HG03521 (cell line): Measurements from ENCODE around the gene DOCK8.
"Not testable (repeated sequence)": the region's sequence is repeated elsewhere in the genome, so short reads cannot be mapped to it uniquely, and the experiment has no call there.

ENCODE experiments used
- ATAC-seq: cut with Tn5 transposase; IDR thresholded peaks from one replicate; pipeline ENCODE4 v1.9.1; 2021; ENCODE audit warnings: mild to moderate bottlenecking, moderate library complexity; ENCODE audit not compliant: unreplicated experiment

The DOCK8 gene

DNA sequence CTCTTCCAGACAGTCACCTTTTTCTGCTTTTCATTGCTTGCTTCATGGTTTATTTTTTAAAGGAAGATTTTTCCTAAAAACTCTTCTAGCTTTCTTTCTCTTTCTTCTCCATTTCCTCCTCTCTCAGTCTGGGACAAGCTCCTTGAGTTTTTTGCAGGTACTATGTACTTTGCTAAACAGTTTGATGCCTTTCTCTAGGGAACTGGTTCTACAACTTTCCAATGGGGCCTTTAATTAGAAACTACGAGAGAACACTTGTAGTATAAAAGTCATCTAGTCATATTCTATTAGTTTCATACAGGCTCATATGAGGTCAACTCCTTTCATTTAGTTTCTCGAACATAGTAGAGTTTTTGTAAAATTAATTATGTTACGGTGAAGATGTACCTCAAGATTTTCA is 189.6 kb downstream of the DOCK8 start:
- ATAC-seq: no peak

DNA sequence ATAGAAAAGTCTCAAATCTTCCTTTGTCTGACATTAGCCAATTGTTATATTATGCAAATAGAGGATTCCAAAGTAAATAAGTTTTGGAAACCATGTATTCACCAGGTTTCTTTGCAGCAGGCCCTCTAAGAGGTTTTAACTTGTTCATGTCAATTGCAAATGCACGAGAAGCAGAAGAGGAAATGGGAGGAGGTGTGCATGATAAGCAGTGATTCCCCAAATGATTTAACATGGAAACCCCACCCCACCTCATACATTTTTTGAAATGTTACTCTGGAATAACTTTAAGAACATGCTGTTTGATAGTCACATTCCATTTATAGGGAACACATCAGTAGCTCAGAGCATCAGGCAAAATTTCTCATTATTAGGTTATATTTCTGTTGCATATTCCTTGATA is 190.7 kb downstream of the DOCK8 start:
- ATAC-seq: no peak

- ATAC-seq: no peak
These were observed 192.4 kb downstream of the DOCK8 start for GRCh38 chr9:406886-407654.

DNA sequence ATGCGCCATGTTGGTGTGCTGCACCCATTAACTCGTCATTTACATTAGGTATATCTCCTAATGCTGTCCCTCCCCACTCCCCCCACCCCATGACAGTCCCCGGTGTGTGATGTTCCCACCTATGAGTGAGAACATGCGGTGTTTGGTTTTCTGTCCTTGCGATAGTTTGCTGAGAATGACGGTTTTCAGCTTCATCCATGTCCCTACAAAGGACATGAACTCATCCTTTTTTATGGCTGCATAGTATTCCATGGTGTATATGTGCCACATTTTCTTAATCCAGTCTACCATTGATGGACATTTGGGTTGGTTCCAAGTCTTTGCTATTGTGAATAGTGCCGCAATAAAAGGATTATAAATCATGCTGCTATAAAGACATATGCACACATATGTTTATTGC is 195.0 kb downstream of the DOCK8 start:
- ATAC-seq: not testable (repeated sequence)

DNA sequence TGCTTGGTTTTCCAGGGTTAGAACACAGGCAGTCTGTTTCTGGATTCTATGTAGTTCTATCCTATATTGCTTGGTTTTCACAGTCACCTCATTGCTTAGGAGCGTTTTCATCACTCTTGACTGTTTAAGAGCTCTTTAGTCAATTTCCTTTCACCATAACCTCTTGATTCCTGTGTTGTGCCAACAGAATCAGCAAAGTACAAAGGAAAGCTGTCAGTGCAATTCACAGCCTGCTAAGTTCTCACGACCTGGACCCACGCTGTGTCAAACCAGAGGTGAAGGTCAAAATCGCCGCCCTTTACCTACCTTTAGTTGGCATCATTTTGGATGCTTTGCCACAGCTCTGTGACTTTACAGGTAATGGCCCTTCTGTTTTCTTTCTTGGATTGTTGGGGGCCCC is 199.9 kb downstream of the DOCK8 start:
- ATAC-seq: no peak

DNA sequence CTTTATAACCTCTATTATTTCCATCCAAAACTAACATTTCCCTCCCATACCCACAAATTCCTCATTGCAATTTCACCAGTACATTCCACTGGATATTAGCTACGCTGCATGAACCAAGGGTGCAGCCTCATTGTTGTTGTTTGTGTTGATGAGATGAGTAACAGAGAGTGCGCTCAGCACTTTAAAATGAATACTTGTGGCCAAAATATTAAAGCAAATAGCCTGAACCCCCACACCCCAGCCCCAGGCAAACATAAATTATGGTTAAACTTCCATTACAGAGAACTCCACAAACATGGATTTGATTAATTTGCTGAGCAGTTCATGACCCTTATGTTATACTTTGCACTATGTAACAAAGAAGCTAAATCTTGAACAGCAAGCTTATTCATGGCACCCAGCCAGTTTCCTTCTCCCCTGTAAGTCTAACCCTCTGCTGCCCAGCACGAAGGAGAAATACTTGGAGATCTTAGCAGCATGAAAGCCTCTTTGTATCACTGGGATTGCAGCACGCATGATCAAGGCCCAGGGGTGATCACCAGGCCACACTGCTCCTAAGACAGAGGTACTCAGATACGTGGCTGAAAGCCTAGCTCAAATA is 205.0 kb downstream of the DOCK8 start:
- ATAC-seq: no peak

DNA sequence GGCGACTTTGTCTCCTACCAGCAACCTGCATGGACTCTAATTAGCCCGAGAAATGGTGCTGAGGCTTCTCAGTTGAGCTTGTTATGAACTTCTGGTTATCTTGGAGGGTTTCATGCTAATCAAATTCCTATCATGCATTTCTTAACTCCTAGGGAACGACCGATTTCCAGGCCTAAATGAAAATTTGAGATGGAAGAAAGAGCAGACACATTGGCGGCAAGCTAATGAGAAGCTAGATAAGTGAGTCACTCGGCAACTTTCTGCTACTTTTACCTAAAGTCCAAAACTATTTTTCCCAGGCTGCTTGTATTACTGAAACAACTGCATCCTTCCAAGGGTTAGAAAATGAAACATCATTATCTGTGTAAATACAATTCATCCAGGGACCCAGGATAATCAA is 207.2 kb downstream of the DOCK8 start:
- no peak for ATAC-seq

DNA sequence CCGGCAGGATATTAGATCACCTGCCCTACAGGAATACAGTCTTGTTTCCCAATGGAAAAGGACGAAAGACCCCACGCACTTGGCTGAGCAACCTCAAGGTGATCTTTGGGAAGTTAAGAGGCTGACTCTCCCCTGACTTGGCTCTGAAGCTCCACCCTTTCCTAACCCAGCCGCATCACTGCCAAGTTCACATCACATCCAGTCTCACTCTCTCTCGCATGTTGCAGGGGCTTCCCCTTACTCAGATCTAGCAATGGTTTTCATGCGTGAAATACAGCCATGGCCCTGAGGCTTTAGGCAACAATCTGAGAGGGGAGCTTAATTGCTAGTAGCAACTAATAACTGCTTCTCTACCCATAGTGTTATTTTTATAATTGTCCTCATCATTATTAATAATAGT is 211.6 kb downstream of the DOCK8 start:
- ATAC-seq: no peak

GRCh38 chr9:426976-427375 is 212.3 kb downstream of the DOCK8 start:
- ATAC-seq: no peak

- no peak for ATAC-seq
These were observed 217.0 kb downstream of the DOCK8 start for GRCh38 chr9:431701-432100.

DNA sequence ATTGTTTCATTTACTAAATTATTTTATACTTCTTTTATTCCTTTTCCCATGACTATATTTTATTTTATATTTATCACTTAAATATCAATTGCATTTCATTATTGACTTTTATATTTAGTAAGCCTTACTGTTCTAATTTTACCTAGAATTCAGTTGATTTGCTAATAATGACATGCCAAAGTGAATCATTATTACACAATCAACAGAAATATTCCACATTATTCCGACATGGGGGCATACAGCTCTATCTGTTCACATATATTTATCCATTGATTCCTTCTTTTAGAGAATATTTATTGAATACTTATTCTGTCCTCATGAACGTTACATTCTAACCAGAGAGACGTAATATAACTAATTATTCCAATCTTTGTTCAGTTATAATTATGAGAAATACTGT is 221.8 kb downstream of the DOCK8 start:
- ATAC-seq: no peak

GRCh38 chr9:437066-437465 is 222.4 kb downstream of the DOCK8 start:
- ATAC-seq: no peak

DNA sequence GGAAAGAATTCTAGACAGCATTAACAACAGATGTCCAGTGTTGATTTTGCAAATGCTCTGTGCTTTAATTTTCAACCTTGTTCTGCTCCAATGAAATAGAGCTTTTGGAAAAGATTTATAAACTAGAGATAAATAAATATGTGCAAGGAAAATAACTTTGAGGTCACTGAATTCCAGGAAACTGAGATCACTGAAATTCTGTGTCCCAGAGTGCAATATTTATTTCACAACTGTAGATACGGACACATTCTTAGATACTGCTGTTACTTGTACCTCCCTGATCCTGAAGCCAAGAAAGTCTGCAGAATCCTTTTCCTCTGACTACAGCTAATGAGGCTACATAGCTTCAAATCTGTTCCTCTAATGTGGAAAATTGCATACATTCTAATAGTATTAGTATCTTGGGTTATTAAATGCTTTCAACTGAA is 222.9 kb downstream of the DOCK8 start:
- ATAC-seq: no peak

DNA sequence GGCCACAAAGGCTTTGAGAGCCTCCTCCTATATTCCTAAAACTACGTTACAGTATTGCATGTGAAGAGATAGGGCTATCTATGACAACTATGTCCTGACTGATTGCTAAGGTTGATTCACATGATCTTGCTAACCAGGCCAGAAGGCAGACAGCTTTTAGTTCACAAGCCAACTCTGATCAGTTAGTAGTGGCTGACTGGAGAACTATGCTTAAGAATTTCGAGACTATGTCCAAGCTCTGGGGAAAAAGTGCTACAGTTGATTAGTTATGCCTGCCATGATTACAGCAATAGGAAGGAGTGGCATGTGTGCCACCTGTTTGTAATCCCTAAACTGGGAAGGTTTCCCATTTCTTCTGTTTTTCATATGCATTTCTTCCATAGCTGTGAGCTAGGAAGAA is 223.4 kb downstream of the DOCK8 start:
- no peak for ATAC-seq

DNA sequence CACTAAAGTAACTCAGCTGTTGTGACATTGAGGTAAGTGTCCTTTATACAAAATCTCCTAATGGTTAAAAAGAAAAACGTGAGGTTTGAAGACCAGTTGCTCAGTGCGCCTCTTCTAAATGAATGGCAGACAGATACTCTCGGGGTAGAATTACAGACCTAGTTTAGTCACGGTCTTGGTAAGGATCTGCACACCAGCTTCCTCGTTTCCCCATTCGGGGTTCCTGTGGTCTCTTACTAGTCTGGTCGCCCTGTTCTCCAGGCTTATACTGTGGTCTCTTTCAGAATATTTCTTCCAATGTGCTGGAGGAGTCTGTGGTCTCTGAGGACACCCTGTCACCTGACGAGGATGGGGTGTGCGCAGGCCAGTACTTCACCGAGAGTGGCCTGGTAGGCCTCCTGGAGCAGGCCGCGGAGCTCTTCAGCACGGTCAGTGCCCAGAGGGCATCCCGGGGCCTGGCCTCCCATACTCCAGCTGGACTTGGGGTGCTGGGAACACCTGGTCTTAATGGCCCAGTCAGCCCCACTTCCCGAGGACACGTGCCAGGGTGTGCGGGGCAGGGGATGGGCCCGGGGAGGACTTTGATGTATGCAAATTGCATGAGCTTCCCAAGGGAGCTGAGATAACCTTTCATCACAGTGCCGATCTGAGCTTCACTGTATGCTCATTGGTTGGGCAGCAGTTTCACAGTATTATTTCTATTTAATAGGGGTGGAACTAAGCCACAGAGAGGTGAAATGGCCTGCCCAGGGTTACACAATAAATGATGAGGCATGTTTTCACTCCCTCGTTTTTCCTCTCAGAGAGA is 224.5 kb downstream of the DOCK8 start:
- no peak for ATAC-seq

DNA sequence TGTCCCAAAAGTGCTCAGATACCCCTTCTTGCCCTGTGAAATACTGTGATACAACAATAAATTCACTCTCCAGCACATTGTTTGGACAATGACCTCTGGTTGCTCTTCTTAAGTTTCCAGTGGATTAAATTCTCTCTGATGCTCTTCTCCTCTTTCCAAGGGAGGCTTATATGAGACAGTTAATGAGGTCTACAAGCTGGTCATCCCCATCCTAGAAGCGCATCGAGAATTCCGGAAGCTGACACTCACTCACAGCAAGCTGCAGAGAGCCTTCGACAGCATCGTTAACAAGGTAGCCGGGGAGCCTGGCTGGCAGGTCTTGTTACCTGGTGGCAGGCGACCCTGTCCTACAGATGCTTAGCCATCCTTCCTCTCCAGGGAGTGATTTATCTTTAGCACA is 226.5 kb downstream of the DOCK8 start:
- ATAC-seq: no peak

DNA sequence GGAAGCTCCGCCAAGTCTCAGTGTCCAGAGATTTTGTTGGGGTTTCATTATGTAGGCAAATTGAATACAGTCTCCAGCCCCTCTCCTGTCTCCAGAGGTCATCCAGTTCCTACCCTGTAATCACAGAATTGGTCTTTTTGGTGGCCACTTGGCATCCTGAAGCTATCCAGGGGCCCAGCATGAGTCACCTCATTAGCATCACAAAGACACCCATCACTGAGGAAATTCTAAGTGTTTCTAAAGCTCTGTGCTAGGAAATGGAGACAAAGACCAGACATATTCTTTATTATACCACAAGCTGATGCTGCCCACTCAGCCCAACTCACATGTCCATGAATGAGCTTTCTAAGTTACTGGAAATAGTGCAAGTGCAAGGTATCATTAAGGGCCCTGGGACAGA is 229.9 kb downstream of the DOCK8 start:
- ATAC-seq: no peak

DNA sequence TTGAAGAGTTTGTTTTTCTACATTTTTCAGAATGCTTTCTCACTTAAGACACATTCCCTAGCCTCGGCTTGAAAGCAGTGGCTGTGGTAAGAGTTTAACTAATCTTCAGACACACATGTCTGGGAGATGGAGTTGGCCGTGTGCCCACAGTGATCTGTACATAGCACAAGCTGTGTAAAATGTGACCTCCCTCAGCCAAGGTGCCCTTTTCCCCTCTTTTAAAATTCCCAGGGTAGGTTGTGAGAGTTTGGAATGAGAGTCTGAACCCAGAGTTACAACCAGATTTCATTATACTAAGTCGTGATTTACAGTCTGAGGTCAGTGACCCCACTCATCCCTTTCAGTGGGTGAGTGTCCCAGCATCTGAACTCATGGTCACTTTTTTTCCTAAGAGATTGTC is 230.4 kb downstream of the DOCK8 start:
- ATAC-seq: no peak

DNA sequence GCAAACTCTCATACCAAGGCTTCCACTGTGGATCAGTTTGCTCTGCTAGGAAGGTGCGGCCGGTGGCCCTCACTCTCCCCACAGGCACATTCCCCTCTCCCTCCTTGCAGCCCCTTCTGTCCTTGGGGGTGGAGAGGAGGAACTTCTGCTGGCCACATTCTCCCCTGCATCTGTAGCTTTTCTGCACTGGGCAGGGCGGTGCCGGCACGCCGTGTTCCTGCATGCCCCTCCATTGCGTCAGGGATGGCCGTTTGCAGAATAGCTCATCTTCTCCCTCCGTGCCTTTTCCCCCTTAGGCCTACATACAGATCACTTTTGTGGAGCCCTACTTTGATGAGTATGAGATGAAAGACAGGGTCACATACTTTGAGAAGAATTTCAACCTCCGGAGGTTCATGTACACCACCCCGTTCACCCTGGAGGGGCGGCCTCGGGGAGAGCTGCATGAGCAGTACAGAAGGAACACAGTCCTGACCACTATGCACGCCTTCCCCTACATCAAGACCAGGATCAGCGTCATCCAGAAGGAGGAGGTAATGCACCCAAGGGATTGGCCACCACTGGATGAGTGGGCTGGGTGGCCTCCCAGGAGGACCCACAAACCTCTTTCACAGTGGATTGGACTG is 231.5 kb downstream of the DOCK8 start:
- no peak for ATAC-seq

- no peak for ATAC-seq
These were observed 232.8 kb downstream of the DOCK8 start for GRCh38 chr9:447230-448025.

DNA sequence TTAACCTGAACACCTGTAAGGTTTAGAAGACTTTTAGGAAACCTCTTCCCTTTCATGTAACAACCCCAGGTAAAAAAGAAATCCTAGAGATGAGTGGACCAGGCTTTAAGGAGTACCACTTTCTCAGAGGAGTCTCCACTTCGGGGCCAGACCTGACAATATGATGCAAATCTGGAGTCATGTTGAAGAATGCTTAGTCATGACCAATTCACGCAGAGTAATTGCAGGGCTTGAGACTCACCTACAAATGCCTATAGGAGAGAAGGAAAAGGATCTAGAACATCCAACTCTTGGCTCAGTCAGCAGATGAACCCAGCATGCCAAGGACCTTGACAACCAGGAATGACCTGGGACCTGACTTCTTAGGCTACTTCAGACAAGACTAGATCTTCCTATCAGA is 235.4 kb downstream of the DOCK8 start:
- ATAC-seq: no peak
